ENCODE results near the gene SMTNL2.
A peak's percentile ranks its signal among the peaks of the same experiment; 100 is the strongest.
"Not testable (repeated sequence)": the region's sequence is repeated elsewhere in the genome, so short reads cannot be mapped to it uniquely, and the experiment has no call there.

SMTNL2 gene

GRCh38 chr17:4560837-4561256 is 23.5 kb upstream of the SMTNL2 start:
- no peak for DNase-seq

- no peak for DNase-seq
These were observed 22.0 kb upstream of the SMTNL2 start for GRCh38 chr17:4562015-4562969.

- DNase-seq, result peak; percentile 45
These were observed 18.9 kb upstream of the SMTNL2 start for GRCh38 chr17:4565209-4566141.

DNA sequence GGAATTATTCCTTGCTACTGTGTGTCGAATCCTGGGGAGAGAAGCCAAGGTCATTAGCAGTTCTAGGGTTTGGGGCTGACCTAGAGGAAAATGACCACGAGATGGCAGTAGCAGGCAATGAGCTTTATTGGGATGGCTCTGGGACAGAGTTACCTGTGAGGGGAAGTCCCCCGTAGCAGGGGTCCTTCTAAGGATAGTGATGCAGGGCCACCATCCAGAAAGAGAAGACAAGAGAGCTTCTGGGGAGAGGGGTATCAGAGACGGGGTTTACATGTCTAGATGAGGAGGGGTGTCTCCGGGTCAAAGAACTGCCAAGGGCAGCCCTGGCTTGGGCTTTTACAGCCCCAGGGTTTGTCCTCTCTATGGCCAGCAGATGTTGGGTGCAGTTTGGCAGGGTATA is 17.5 kb upstream of the SMTNL2 start:
- DNase-seq, result peak; percentile 9

DNA sequence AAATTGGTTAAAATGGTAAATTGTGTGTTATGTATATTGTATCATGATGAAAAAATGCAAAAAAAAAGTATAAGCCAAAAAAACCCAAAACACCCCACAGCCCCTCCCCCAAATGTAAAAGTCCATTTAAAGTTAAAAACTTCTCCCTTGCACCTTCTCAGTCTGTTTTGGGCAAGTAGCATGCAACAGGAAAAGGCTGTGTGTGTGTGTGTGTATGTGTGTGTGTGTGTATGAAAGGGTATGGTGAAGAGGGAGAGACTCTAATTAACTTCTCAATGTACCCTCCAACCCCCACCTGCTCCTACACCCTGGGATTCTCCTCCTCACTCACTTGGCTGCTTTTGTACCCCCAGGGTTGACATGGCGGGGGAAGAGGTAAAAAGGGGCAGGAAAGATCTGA is 14.7 kb upstream of the SMTNL2 start:
- DNase-seq, result no peak

DNA sequence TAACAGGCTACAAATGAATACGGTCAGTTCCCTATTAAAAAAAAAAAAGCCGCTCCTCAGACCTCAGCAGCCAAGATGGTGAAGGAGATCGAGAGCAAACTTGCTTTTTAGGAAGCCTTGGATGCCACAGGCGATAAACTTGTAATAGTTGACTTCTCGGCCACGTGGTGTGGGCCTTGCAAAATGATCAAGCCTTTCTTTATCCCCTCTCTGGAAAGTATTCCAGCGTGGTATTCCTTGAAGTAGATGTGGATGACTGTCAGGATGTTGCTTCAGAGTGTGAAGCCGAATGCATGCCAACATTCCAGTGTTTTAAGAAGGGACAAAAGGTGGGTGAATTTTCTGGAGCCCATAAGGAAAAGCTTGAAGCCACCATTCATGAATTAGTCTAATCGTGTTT is 12.2 kb upstream of the SMTNL2 start:
- DNase-seq, result no peak

DNA sequence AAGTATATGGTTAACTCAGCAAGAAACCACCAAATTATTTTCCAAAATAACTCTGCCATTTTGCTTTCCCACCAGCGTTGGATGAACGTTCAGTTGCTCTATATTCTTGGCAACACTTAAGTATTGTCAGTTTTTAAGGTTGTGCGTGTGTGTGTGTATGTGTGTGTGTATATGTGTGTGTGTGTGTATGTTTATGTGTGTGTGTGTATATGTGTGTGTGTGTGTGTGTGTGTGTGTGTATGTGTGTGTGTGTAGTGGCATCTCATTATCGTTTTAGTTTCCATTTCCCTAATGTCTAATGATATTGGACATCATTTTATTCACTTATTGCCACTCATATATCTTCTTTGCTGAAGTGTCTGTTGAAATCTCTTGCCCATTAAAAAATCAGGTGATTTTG is 11.2 kb upstream of the SMTNL2 start:
- DNase-seq, result no peak

DNA sequence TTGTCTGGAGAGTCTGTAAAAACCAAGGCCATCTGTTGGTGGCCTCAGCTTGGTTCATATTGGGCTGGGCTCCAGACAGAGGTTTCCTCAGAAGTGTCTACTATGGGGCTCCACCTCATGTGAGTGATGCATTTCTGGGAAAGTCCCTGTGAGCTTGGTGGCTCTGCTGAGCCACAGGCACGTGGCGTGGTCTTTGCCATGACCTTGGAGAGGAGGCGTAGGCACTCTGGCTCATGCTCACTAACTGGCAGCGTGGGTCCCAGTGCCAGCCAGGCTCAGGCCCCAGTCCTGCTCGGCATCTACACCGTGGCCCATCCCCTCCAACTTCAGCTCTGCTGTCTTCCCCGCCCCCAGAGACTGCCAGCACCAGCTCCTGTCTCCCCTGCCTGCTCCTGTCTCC is 10.7 kb upstream of the SMTNL2 start:
- DNase-seq, result peak; percentile 31

GRCh38 chr17:4574448-4575045 is 9.8 kb upstream of the SMTNL2 start:
- DNase-seq, result no peak

DNA sequence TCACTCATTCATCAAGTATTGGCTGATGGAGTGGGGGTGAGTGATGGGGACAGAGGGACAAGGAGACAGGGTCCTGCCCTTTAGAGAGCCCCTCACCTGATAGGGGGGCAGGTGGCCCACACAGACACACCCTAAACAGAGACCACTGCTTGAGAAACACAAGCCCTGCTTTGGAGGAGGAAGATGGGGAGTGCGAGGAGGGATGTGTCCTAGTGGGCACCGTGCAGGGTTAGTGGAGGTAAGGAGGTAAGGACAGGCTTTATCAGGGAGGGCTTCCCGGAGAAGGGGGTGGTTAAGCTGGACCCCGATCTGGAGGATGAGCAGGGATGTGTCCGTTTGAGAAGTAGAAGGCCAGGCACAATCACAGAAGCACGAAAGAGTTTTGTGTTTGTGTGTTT is 8.2 kb upstream of the SMTNL2 start:
- no peak for DNase-seq

GRCh38 chr17:4576729-4577322 is 7.5 kb upstream of the SMTNL2 start:
- DNase-seq, result no peak

DNA sequence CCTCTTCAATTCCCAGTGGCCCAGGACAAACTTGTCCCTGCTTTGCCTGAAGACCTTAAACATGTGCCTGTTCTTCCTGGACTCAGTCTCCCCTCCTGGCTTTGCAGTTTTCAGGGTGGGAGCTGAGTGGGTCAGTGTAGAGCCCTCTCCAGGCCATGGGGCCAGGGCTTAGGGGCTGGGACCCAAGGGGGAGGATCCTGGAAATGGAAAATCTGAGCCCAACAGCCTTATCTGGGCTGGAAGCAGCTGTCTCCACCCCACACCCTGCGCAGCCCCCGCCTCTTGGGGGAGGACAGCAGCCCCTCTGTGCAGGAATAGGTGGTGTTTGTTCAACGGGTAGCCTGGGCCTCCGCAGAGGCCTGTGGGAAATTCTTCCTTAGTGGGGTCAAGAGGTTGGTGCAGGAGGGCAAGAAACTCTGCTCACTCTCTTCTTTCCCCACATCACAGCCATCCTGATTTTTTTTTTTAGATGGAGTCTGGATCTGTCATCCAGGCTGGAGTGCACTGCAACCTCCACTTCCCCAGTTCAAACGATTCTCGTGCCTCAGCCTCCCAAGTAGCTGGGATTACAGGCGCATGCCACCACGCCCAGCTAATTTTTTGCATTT is 6.8 kb upstream of the SMTNL2 start:
- no peak for DNase-seq

DNA sequence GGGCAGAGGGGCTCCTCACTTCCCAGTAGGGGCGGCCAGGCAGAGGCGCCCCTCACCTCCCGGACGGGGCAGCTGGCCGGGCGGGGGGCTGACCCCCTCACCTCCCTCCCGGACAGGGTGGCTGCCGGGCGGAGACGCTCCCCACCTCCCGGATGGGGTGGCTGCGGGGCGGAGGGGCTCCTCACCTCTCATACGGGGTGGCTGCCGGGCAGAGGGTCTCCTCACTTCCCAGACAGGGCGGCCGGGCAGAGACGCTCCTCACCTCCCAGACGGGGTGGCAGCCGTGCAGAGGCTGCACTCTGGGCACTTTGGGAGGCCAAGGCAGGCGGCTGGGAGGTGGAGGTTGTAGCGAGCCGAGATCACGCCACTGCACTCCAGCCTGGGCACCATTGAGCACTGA is 6.0 kb upstream of the SMTNL2 start:
- DNase-seq, result not testable (repeated sequence)

GRCh38 chr17:4579678-4580077 is 4.7 kb upstream of the SMTNL2 start:
- DNase-seq, result no peak

DNA sequence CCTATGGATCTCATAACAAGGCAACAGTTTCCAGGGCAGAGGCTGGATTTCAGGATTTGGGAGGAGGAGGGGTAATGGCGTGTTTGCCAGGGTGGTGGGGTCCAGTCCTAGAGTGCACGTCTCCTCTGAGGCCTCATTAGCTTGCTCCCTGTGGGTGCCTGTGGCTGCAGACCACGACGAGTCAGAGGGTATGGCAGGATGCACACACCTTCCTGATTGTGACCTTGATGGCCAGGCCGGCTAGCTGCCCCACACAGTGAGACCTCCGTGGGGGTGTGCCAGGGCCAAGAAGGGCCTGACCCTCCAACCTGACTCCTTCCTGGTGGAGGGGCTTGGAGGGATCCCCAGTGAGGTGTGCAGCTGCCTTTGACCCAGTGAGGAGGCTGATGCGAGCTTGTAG is 4.0 kb upstream of the SMTNL2 start:
- no peak for DNase-seq

DNA sequence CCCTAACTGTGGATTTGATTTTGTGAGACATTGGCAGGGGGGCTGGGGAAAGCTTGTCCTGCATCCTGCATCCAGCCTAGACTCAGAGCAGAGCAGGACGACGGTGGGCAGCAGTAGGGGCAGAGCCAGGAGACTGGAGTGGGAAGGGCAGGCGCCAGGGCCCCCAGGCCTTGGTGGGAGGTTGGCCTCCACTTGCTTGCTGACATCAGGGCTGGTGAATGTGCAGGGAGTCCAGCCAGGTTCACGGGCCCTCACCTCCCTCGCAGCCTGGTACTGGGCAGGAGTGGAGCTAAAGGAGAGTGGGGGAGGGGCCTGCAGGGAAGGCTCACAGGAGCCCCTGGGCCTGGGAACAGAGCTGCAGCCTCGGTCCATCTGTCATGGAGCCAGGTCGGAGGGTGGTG is 2.2 kb upstream of the SMTNL2 start:
- DNase-seq, result no peak

DNA sequence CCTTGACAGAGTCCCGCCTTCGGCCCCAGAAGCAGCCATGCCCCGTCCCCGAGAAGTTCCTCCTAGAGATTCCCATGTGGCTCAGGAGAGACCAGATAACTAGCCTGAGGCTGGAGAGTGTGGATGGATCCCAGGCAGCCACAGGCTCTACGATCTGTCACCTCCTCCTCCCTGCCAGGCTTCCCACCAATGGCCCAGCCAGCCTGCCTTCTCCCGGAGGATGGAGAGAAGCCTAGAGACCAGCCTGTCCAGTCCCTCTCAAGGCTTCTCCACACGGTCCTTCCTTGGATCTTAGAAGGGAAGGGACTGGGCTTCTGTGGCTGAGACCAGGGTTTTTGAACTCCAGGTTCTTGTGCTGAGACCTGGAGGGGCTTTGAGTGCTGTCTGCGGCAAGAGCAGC is 1.6 kb upstream of the SMTNL2 start:
- DNase-seq, result no peak

GRCh38 chr17:4583206-4583605 is 1.1 kb upstream of the SMTNL2 start:
- DNase-seq, result no peak

GRCh38 chr17:4583782-4584100 is 588 bp upstream of the SMTNL2 start:
- DNase-seq, result no peak

DNA sequence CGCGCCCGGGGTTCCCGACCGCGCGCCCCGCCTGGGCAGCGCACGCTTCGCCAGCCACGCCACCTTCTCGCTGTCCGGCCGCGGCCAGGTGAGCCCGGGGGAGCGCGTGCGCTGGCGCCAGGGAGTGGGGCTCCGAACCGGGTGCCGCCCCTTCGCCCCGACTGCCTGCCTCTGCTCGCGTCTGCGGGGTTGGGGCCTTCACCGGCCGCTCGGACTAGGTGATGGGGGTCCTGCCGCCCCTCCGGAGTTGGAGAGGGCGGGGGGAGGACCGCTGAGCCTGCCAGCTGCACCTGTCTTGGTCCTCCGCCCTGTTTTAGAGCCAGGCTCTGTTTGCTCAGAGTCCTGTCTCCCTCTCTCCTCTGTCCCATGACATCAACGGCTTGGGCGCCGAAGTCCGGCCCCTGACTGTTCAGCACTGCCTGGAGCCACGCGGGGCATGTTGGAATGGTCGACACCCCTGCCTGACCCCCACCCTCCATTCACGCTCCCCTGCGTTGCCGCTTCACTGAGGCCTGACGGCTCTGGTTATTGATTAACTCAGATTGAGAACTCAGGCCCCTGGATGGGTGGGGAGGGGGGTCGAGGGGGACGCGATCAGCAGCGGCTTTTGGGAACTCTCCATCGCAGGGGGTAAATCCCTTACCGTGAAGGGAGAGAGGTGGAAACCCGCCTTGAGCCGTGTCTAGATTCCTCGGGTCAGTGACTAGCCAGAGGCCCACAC is 748 bp downstream of the SMTNL2 start:
- DNase-seq, result no peak

DNA sequence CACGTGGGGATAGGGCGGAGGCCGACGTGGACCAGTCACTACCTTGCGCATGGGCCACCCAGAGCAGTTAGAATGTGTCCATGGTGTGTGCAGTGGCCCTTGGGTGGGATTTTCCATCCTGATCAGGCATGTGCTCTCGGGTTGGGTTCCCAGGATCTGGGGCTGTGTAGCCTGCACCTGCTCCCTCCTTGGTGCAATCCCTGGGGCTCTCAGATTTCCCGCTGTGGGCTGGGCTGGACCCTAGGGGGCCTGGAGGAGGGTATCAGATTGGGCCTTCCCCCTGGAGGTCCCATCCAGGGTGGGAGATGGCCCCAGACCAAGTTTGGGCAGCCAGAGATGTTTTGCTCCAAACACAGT is 1.3 kb downstream of the SMTNL2 start:
- no peak for DNase-seq

DNA sequence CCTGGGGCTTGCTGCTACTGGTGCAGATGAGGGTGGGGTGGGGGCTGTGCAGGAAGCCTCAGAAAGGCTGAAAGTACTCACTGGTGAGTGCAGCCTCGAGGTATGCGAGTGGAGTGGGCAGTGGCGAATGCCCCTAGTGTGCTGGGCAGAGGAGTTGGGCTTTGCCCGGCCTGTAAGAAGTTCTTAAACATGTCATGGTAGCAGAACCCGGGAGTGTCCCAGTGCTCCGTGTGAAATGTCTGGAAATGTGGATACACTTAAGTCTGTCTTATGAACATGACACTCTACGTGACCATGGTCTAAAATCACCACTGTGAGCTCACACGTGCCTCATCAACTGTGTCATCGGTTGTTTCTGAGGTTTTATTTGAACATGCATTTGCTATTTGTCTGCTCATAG is 1.7 kb downstream of the SMTNL2 start:
- DNase-seq, result no peak
